Measurements from ENCODE around the gene CYFIP2.

CYFIP2 gene

DNA sequence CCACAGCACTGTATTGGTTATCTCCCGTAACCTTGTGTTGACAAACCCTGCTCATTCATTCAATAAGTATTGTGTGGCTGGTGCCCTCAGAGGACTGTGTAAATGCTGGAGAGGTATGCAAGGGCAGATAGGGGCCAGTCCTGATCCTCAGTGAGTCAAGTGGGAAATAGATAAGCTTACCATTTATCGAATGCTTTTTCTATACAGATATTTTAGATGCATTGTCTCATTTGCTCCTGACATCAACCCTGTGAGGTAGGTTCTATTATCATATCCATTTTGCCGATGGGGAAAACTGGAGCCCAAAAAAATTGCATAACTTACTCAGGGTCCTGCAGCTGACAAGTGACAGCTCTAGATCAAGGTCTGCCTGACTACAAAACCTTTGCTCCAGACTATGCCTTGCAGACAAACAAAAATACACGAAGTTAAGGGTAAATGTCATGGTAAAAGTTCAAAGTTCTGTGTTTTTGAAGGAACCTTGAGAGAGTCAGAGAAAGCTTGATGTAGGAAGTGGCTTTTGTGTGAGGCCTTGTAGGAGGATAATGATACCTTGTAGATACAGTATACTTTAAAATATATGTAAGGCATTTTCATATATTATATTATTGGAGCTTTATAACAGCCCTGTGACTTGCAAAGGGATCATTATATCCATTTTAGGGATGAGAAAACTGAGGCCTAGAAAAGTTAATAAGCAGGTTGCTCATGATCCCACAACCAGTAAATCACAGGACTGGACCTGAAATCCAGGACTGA is 22.7 kb downstream of the CYFIP2 start:
- DNase-seq (ENCODE audit: low read depth in 3 of 3), result no peak

DNA sequence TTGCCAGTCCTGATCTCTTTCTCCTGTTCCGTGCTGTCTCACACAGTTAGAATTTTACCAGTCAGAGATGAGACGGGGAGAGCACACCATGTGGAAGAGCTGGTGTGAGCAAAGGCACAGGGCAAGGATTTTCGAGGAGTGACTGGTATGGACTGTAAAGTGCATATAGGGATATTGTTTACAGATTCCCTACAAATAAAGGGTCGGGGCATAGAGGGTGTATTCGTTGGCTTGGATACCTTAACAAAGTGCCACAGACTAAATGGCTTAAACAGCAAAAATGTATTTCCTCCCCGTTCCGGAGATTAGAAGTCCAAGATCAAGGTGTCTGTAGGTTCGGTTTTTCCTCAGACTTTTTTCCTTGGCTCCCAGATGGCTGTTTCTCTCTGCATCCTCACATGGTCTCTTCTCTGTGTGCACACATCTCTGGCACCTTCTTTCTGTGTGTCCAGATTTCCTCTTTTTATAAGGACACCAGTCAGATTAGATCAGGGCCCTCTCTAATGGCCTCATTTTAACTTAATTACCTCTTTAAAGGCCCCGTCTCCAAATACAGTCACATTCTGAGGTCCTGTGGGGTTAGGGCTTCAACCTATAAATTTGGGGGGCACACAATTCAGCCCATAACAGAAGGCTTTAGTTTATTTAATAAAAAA is 23.4 kb downstream of the CYFIP2 start:
- no peak for DNase-seq (ENCODE audit: low read depth in 3 of 3)

DNA sequence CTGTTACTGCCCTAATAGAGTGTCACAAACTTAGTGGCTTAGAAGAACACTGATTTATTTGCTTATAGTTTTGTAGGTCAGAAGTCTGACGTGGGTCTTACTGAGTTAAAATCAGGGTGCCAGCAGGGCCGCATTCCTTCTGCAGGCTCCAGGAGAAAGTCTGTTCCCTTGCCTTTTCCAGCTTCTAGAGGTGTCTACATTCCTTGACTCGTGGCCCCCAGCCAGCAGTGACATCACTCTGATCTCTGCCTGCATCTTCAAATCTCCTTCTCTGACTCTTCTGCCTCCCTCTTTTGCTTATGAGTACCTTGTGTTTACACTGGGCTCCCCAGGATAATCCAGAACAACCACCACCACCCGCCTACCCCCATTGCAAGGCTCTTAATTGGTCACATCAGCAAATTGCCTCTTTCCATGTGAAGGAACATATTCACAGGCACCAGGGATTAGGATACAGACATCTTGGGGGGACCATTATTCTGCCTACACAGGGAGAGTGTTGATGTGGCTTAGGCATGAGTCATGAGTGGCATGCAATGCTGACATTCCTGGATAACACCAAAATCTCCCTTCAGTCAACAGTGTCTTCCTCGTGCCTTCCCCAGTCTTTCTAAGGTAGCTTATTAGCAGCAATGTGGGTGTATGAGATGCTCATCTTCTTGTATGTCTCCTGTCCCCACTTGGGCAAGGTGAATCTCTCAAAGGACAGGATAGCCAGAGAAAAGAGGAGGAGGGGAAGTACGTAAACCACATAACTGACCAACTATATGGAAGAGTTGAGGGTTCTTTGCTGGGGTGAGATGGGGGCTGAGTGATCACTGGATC is 24.4 kb downstream of the CYFIP2 start:
- DNase-seq (ENCODE audit: low read depth in 3 of 3), result no peak

DNA sequence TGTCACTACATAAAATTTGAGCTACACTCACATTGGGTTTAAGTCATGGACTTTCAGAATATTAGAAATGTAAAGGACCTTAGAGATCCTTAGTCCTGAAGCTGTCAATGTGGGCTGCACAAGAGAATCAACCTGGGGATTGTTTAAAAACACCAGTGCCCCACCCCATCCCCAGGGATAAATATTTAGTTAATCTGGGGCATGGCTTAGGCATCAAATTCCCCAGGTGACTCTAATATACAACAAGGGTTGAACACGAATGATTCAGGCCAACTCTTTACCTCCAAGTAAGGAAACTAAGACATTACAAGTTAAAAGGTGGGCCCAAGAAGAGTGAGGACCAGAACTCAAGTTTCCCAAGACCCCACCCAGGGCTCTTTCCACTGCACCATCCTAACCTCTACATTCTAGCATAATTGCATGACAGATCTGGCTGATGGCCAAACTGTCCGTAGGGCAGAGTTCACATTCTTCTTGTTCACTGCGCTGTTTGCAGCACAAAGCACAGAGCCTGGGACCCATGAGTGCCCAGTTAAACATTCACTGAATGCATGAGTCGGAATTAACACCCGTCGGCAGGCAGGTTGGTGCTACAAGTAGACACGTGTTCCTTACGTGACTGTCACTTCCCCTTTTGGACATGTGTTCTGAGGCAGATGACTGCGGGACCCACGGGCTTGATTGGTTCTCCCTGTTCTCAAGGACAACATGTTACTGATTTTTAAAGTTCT is 25.2 kb downstream of the CYFIP2 start:
- DNase-seq (ENCODE audit: low read depth in 3 of 3), result no peak

DNA sequence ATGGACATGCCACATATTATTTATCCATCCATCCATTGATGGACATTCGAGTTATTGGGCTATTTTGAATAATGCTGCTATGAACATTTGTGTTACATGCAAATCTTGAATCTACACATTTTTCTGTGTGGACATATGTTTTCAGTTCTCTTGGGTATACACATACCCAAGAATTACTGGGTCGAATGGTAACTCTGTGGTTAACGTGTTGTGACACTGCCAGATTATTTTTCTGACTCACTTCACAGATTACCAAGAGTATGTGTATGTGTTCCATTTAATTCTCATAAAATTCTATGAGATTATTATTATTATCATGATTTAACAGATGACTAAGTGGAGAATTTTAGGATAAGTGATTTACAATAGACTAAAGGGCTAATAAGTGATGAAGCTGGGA is 26.7 kb downstream of the CYFIP2 start:
- DNase-seq (ENCODE audit: low read depth in 3 of 3), result no peak

DNA sequence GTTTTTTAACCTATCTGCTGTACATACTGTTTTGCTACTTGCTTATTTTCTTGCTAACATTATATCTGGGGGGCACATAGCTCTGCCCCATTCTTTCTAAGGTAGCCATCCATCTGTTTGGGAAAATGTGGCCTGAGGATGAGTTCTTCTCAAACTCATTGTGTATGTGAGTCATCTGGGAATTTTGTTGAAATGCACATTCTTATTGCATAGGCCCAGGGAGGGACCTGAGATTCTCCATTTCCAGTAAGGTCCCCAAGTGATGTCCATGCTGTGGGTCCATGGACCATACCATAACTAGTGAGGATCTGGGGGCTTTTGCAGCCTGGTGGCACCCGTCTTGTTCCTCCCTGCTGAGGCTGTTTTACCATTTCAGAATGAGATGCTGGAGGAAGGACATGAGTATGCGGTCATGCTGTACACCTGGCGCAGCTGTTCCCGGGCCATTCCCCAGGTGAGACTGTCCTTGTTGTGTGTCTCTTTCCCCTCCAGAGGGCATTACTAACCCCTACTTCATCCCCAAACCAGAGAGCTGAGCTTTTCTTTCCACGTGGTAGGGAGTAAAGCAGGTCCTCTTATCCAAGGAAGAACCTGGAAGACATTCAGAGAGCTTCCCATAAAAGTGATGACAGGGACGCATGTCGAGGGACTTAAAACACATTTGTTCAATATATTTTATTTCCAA is 28.6 kb downstream of the CYFIP2 start:
- DNase-seq (ENCODE audit: low read depth in 3 of 3), result no peak

DNA sequence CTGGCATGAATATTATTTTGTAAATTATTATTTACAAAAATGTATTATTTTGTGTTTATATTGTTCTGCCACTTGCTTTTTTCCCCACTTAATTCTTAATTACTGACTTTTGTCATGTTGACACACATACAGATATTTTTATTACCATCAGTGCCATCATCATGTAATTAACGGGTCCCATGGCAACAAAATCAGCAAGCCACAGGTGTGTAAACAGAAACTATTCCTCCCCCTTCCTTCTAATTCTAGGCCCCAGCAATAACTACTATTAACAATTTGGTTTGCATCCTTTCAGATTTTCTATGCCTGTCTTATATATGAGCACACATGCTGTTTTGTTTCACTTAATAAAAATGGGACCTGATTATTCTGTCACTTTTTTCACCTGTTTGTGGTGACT is 29.3 kb downstream of the CYFIP2 start:
- no peak for DNase-seq (ENCODE audit: low read depth in 3 of 3)

DNA sequence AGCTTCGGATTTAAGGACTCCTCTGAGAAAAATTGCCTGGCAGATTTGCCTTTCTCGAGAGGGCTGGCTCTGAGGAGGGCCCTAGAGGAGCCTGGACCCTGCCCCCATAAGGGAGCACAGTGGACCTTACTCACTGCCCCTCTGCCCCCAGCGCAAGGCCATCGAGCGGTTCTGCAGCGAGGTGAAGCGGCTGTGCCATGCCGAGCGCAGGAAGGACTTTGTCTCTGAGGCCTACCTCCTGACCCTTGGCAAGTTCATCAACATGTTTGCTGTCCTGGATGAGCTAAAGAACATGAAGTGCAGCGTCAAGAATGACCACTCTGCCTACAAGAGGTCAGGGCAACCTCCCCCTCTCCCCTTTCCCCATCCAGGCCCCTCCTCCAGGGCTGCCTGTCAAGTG is 34.6 kb downstream of the CYFIP2 start:
- DNase-seq (ENCODE audit: low read depth in 3 of 3), result no peak

DNA sequence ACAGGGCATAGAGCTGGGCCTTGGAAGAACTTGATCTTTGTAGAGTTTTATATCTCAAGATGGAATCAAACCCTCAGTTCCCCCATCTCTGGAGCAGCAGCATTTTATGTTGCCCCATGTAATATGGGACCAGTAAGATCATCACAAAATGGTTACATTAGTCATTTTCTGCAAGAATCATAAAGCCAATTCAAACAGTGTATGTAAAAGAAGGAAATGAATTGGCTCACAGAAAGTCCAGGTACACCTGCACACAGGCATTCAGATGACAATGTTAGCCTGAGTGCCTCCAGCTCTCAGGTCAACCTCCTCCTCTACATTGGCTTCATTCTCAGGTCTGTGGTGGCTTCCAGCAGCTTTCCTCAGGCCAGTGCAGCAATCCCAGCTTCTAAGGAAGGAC is 35.1 kb downstream of the CYFIP2 start:
- DNase-seq (ENCODE audit: low read depth in 3 of 3), result no peak

DNA sequence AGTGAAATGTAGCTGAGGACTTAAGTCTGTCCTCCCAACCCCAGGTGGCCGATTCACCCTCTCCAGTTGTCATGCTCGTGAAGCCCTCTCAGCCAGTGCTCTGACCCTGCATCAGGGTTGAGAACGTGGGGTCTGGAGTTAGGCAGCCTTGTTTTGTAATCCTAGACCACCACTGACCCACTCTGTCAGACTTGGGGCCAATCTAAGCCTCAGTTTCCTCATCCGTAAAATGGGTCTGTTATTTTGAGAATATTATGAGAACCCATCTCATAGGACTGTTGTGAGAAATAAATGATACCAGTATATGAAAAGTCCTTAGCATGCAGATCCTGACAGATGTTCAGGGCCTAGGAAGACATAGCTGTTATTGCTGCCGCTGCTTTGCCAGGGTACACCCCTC is 37.1 kb downstream of the CYFIP2 start:
- no peak for DNase-seq (ENCODE audit: low read depth in 3 of 3)

DNA sequence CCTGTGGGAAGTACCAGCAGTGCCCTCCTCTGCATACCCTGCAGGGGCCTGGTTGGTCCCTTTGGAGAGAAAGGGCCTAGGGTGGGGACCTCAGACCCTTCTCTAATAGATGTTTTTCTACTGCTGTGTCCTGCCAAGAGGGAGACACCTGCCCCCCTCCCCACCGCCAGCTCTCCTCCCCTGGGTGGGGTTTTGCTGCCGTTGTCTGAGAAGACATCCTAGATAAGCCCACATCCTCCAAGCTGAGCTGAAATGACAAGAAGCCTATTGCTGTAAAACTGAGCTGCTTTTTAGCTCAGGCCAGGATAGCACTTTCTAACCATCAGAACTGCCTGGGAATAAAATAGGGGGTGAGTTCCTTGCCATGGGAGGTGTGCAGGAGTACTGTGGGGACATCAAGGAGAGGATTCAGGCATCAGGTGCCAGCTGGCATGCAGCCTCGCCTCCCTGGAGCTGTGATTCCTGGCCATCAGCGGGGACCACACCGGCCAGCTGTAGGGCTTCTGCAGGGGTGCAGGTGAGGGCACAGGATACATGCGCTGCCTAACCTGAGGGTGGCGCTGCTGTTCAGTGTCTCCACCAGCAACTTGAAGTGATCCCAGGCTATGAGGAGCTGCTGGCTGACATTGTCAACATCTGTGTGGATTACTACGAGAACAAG is 37.9 kb downstream of the CYFIP2 start:
- DNase-seq (ENCODE audit: low read depth in 3 of 3), result peak in 2 of 3 experiments; percentile 17 to 35

DNA sequence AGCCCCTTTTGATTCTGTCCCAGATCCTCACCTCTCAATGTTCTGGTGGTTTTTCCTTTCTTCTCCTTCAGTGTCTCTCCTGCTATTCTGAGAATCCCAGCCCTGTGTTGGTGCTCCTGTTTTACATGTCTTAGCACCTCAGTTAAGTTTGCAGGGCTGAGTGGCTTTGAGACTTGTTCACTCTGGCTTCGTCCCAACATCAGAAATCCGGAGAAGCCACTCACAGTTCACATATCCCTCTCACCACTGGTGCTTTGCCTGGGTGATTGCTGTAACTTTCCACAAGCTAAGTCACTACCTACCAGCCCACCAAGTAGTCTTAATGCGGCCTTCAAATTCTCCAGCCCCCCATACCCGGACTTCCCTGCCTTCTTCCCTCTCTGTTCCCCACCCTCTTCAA is 40.2 kb downstream of the CYFIP2 start:
- no peak for DNase-seq (ENCODE audit: low read depth in 3 of 3)

DNA sequence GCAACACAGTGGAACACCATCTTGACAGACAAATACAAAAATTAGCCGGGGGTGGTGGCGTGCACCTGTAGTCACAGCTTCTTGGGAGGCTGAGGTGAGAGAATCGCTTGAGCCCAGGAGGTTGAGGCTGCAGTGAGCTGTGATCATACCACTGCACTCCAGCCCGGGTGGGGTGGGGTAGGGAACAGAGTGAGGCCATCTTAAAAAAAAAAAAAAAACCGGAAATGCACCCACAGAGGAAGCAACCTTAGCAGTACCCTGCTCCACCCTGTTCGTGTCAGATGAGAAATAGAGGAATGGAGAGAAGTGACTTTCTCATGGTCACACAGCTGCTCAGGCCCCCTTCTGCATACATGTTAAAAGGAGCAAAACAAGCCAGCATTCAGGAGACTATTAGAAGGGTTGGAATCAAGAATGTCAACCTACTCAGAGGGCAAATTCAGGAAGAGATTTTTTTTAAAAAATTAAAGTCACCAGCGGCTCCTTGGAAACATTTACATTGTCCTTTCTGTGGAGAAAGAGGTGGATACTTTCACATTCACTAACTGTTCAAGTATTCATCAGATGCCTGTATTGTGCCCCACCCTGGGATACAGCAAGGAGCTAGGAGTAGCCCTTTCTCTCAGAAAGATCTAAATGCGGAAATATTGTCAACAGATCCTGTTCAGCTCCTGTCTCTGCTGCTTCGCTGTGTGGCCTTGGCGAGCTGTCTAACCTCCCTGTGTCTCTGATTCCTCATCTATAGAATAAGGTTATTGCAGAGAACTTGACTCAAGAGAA is 41.0 kb downstream of the CYFIP2 start:
- DNase-seq (ENCODE audit: low read depth in 3 of 3), result no peak

DNA sequence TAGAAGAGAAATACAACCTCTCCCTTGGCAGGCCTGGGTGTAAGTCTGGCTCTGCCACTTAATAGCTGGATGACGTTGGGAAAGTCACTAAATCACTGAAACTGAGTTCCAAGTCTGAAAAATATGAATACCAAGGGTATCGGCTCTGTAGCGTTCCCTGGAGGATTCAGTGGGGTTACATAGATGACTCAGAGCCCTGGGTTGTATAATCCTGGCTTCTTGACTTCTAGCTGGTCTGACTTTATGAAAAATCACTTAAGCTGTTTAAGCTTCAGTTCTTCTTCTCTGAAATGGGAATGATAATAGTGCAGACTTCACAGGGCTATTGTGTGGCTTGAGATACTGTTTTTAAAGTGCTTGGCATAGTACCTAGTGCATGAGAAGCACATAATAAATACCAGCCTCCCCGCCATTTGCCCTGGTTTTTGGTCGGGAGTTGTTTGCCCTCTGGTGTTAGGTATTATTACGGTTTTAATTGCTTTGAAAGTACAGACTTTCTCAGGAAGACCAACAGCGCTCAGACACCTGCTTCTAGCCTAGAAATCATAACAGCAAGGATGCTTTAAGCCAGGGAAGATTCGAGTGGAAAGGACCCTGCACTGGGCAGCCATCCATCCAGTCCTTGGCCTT is 43.0 kb downstream of the CYFIP2 start:
- DNase-seq (ENCODE audit: low read depth in 3 of 3), result no peak

DNA sequence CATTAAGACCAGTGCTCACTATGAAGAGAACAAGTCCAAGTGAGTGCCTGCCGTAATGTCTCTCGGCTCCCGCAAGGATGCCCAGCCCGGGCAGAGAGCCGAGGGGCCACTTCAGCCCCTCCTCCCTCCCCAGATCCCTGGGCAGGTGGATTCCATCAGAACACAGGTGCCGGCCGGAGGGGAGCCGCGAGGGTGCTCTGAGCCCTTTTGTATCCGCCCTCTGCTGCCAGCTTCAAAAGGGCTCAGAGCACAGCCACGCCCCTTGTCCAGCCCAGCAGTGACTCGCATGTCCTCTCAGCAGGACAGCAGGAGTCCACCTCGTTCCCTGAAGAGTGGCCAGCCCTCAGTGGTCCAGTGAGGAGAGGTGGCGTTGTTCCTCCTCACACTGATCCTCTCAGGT is 43.9 kb downstream of the CYFIP2 start:
- DNase-seq (ENCODE audit: low read depth in 3 of 3), result no peak

DNA sequence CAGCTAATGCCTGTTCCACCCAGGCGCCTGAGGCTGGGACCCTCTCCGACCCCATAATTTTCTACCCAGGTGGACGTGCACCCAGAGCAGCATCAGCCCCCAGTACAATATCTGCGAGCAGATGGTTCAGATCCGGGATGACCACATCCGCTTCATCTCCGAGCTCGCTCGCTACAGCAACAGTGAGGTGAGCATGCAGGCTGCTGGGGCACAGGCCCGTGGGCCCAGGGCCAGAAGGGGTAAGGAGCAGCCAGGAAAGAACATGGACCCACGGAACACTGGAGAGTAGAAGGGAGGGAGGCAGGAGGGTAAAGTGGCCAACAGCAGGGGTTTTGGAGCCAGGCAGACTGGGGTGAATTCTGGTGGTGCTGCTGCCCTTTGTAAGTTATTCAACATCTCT is 45.7 kb downstream of the CYFIP2 start:
- no peak for DNase-seq (ENCODE audit: low read depth in 3 of 3)

DNA sequence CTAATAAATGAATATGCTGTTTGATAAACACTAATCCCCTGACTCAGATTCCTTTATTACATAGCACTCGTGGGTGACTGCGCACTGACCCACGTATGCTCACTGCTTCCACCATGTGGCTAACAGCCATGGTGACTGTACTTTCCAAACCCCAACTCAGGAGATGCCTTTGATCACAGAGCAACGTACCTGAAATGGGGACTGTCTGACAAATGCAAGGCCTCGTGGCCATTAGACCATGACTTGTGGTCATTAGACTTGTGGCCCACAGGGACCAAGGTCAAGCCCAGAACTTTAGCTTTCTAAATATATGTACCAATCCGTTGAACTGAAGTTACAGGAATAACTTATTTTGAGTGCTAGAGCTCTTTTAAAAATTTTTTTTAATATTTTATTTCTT is 46.6 kb downstream of the CYFIP2 start:
- peak; percentile 34 to 63 (median 46) for DNase-seq (ENCODE audit: low read depth in 3 of 3)

DNA sequence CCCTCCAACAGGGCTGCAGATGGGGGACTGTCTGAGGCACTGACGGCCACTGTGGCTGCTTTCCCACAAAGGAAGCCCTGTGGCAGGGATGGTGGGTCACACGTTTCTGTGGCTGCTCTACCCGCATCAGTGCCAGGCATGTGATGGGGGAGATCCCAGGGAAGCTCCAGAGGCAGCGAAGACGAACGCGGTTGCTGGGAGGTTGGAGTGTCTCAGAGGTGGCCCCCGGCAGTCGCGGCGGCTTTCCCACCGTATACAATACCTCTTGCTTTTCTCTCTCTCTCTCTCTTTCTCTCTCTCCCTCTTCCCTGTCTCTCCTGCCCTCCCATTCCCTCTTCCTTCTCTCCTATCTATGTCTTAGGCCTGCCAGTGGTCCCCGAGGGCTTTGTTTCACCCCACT is 56.7 kb downstream of the CYFIP2 start:
- no peak for DNase-seq (ENCODE audit: low read depth in 3 of 3)

DNA sequence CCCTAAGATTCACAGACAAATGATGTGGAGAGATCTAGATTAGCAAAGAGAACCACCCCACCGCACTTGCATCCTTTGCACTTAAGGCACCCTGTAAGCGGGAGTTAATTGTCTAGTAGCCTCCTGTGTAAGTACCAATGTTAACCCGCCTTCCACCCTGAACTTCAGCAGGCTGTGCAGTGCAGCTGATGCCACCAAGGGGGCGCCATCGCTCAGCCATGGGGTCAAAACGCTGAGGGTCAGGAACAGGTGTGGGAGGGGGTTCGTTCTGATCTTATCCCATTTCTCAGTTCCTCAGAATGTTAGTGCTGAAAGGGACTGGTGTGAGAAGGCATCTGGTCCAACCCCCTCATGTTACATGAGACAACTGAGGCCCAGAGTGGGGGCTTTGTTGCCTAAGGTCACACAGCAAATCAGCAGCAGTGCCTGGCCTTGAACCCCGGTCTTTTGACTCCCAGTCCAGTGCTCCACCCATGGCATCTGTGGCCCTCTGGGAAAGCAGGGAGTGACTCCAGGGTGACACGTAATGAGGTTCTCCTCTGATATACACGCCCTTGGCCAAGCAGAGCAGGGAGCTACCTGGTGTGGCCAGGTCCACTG is 57.3 kb downstream of the CYFIP2 start:
- DNase-seq (ENCODE audit: low read depth in 3 of 3), result no peak
